NCI-H1092 (cell line): Measurements from ENCODE around the gene FHAD1.

Experiments used
- DNase-seq: peaks from one replicate; lab custom pipeline; 2025; lab: John Stamatoyannopoulos, UW

FHAD1 gene

GRCh38 chr1:15218287-15219279 is 28.4 kb upstream of the FHAD1 start:
- DNase-seq: no peak

DNA sequence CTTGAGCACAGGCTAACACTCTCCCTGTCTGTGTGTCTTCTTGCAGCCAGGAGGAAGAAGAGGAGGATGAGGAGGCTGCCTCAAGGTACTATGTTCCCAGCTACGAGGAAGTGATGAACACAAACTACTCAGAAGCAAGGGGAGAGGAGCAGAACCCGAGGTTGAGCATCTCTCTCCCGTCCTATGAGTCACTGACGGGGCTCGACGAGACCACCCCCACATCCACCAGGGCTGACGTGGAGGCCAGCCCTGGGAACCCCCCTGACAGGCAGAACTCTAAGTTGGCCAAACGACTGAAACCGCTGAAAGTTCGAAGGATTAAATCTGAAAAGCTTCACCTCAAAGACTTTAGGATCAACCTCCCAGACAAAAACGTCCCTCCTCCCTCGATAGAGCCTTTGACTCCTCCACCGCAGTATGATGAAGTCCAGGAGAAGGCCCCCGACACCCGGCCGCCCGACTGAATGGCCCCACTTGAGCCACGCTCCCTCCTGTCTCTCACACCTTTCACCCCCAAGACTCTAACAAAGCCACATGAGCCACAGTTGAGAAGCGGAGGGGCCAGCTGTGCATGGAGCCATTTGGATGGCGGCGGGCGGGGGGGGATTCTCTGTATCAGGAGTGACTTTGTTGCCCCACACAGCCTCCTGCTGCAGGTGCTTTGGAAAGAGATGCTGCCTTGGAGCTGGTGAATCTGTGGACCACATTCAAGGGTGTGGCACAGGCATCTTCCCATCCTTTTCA is 27.6 kb upstream of the FHAD1 start:
- no peak for DNase-seq

GRCh38 chr1:15220024-15220392 is 27.0 kb upstream of the FHAD1 start:
- no peak for DNase-seq

GRCh38 chr1:15220825-15221431 is 26.1 kb upstream of the FHAD1 start:
- DNase-seq: no peak

GRCh38 chr1:15222653-15223303 is 24.2 kb upstream of the FHAD1 start:
- DNase-seq: no peak

DNA sequence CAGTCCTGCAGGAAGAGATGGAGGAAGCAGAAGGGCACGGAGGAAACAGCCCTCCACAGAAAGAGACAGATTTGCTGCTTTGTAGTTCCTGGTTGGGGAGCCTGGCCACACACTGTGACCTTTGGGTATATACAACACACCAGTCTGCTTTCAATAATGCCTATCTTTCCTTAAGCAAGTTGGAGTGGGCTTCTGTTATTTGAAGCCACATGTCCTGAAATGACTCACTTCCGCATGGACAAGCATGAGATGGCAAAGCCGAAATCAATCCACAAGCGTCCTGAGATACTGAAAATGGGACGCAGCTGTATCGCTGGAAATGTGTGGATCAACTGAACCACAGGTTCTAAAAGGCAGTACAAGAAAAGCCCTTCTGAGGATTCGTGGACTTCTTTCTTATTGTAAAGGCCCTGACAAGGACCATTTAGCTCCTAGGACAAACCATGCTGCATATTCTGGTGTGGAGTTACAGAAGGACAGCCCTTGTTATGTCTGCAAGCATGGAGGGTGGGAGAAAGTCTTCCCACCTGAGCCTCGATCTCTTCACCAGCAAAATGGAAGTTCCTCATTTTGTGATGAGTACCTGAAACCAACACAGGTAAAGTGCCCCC is 22.7 kb upstream of the FHAD1 start:
- DNase-seq: no peak

- DNase-seq: no peak
Measured at GRCh38 chr1:15224974-15225373, 22.0 kb upstream of the FHAD1 start.

DNA sequence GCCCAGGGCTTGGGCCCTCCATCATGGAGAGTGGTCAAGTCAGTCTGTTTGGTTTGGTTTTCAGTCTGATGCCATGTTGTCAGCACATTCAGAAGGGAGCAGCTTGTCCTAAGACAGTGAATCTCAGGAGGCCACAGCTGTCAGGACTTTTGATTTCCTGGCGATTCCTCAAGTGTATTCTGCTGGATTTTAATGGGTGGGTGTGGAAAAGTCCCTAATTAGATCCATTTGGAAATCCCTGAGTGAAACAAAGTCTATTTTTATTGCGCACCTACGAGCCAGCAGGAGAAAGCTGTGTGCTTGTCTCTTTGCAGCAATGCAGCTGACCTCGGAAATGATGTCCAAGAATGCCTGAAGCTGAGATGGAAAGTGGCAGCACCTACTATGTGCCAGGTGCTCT is 21.6 kb upstream of the FHAD1 start:
- DNase-seq: no peak

- DNase-seq: no peak
Measured at GRCh38 chr1:15226388-15227255, 20.4 kb upstream of the FHAD1 start.

- no peak for DNase-seq
Measured at GRCh38 chr1:15229707-15230131, 17.3 kb upstream of the FHAD1 start.

DNA sequence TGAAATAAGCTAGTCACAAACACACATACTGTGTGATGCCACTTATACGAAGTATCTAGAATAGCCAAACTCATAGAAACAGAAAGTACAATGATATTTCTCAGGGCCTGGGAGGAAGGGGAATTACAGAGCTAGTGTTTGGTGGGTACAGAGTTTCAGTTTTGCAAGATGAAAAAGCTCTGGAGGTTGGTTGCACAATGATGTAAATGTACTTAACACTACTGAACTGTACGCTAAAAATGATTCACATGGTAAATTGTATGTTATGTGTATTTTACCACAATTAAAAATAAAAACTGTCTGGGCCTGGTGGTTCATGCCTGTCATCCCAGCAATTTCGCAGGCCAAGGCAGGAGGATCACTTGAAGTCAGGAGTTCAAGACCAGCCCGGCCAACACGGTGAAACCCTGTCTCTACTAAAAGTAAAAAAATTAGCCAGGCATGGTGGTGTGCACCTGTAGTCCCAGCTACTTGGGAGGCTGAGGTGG is 15.3 kb upstream of the FHAD1 start:
- no peak for DNase-seq

DNA sequence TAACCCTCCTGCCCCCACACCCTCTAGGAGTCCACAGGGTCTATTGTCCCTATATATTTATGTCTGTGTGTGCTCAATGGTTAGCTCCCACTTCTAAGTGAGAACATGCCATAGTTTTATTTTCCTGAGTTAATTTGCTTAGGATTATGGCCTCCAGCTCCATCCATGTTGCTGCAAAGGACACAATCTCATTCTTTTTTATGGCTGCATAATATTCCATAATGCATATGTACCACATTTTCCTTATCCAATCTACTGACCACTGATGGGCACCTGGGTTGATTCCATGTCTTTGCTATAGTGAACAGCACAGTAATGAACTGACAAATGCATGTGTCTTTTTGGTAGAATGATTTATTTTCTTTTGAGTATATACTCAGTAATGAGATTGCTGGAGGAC is 13.3 kb upstream of the FHAD1 start:
- DNase-seq: no peak

GRCh38 chr1:15236321-15236721 is 10.7 kb upstream of the FHAD1 start:
- DNase-seq: no peak

- no peak for DNase-seq
Measured at GRCh38 chr1:15236746-15237145, 10.3 kb upstream of the FHAD1 start.

- DNase-seq: no peak
Measured at GRCh38 chr1:15238789-15239188, 8.2 kb upstream of the FHAD1 start.

DNA sequence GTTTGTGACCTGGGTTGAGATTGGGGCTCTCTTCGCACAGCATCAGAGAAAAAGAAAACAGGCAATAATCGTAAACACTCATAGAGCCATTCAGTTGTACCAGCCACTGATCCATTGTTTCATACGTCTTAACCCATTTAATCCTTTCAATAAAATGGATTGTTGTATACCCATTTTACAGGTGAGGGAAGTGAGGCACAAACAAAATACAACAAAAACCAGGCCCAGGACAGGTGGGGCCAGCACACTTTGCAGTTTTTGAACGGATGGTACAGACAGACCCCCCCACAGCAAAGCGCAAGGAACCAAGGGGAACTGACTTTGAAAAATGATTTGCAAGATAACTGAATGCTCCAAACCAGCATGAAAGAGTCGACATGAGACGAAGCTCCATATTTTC is 4.3 kb upstream of the FHAD1 start:
- DNase-seq: no peak

DNA sequence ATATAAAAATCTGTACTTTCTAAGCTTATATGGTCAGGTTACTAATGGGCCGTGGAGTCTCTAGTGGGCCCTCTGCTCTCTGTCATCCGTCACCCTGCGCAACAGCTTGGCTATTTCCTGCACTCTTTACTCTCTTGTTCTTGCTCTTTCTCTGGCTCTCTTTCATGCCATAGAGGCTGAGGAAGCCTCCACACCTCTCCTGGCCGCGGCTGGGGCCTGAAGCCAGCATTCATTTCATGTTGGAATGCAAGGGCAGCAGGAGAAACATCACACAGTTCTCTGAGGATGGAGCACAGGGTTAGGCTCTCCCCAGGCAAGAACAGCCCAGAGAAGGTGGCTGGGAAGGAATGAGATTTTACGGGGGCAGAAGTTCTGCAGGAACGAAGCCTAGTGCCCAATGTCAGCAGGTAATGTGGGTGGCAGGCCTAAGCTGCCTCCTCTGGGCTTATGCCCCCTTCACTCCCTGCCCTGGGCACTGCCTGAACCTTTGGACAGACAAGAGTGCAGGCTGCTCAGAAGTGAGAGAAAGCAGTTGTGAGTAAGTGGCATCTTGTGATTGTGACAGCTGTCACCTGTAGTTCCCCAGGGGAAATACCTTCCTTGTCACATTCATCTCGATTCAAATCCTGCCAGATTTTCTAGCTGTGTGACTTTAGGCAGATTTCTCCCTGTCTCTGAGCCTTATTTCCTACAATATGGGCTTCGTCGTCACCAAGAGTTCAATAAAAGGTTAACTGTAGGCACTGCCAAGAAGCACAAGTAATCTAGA is 3.6 kb upstream of the FHAD1 start:
- no peak for DNase-seq

DNA sequence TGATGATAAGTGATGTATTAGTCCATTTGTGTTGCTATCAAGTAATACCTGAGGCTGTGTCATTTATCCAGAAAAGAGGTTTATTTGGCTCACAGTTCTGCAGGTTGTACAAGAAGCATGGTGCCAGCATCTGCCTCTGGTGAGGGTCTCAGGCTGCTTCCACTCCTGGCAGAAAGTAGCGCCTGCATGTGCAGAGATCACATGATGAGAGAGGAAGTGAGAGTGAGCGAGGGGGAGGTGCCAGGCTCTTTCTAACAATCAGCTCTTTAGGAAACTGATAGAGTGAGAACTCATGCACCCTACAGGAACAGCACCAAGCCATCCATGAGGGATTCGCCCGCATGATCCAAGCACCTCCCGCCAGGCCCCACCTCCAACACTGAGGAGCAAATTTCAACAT is 2.2 kb upstream of the FHAD1 start:
- no peak for DNase-seq

- no peak for DNase-seq
Measured at GRCh38 chr1:15245593-15246360, 1.2 kb upstream of the FHAD1 start.
